OCI-LY1 (cell line): ENCODE measurements around the gene RHEB.

ENCODE experiments used
- H2AFZ ChIP-seq: fragments of 200-600 bp; sonication (generic), shearing (Covaris generic); 2 replicates; pipeline ENCODE4 v1.6.0; 2014; ENCODE audit warnings: antibody characterized with exemption, mild to moderate bottlenecking, low read length
- H3F3A ChIP-seq: fragments of 200-600 bp; sonication (generic), shearing (Covaris generic); 2 replicates; pipeline ENCODE4 v1.6.0; 2014; ENCODE audit warnings: mild to moderate bottlenecking, antibody characterized with exemption, low read length, moderate library complexity; ENCODE audit not compliant: insufficient read depth
- H3K27ac ChIP-seq: fragments of 200-600 bp; sonication (generic); 2 replicates; pipeline ENCODE4 v1.5.1; 2014; ENCODE audit warnings: low read length, mixed run types, mild to moderate bottlenecking, low read depth; ENCODE audit not compliant: poor library complexity, severe bottlenecking
- H3K27me3 ChIP-seq: fragments of 200-600 bp; sonication (generic); 2 replicates; pipeline ENCODE4 v1.6.0; 2014; ENCODE audit warnings: antibody characterized with exemption, mild to moderate bottlenecking, low read length, moderate library complexity; ENCODE audit not compliant: insufficient read depth
- H3K36me3 ChIP-seq: fragments of 200-600 bp; sonication (generic); 2 replicates; pipeline ENCODE4 v1.6.1; 2014; ENCODE audit warnings: mild to moderate bottlenecking, antibody characterized with exemption, low read length, moderate library complexity, mixed read lengths; ENCODE audit not compliant: insufficient read depth
- H3K4me1 ChIP-seq: fragments of 200-600 bp; sonication (generic); 2 replicates; pipeline ENCODE4 v1.5.1; 2014; ENCODE audit warnings: mild to moderate bottlenecking, low read length, moderate library complexity; ENCODE audit not compliant: insufficient read depth, severe bottlenecking
- H3K4me2 ChIP-seq: fragments of 200-600 bp; sonication (generic), shearing (Covaris generic); 2 replicates; pipeline ENCODE4 v1.6.1; 2014; ENCODE audit warnings: low read length
- H3K4me3 ChIP-seq: fragments of 200-600 bp; sonication (generic); 2 replicates; pipeline ENCODE4 v1.5.1; 2014; ENCODE audit warnings: low read length, low read depth, mild to moderate bottlenecking, mixed read lengths; ENCODE audit not compliant: poor library complexity, severe bottlenecking
- H3K79me2 ChIP-seq: fragments of 200-600 bp; shearing (Covaris generic); 2 replicates; pipeline ENCODE4 v1.6.1; 2016; ENCODE audit warnings: mixed run types, low read length, mixed read lengths; ENCODE audit not compliant: insufficient read depth
- H3K9ac ChIP-seq: fragments of 200-600 bp; sonication (generic), shearing (Covaris generic); 2 replicates; pipeline ENCODE4 v1.6.1; 2014; ENCODE audit warnings: mild to moderate bottlenecking, low read length, mixed read lengths
- H3K9me2 ChIP-seq: fragments of 200-600 bp; sonication (generic), shearing (Covaris generic); 2 replicates; pipeline ENCODE4 v1.6.1; 2014; ENCODE audit warnings: low read depth, mild to moderate bottlenecking, low read length, mixed read lengths
- H3K9me3 ChIP-seq: fragments of 200-600 bp; shearing (Covaris generic); 2 replicates; pipeline ENCODE4 v1.6.1; 2014; ENCODE audit warnings: low read length, mixed read lengths
- H4K20me1 ChIP-seq: fragments of 200-600 bp; sonication (generic), shearing (Covaris generic); 2 replicates; pipeline ENCODE4 v1.6.0; 2016; ENCODE audit warnings: mild to moderate bottlenecking, low read length; ENCODE audit not compliant: insufficient read depth
- CTCF ChIP-seq: fragments of 200-600 bp; sonication (generic), shearing (Covaris generic); IDR thresholded peaks from 2 replicates; pipeline ENCODE4 v1.5.1; 2017; ENCODE audit warnings: mild to moderate bottlenecking, antibody characterized with exemption, low read length, moderate library complexity, mixed read lengths
- EZH2 ChIP-seq: fragments of 200-600 bp; sonication (generic), shearing (Covaris generic); IDR thresholded peaks from 2 replicates; pipeline ENCODE4 v1.8.0; 2017; ENCODE audit warnings: borderline replicate concordance, mixed run types, mild to moderate bottlenecking, antibody characterized with exemption, low read length, moderate library complexity, mixed read lengths

The RHEB gene

GRCh38 chr7:151514461-151515275 is 5.0 kb downstream of the RHEB start:
- Histone ChIP-seq H3K4me2 (no peak overlapping the region), H3K4me3 (no peak overlapping the region)

GRCh38 chr7:151513133-151513532 is 6.6 kb downstream of the RHEB start:
- Histone ChIP-seq H3K27me3 (no peaks in the 10 kb centered on the region), H3K9ac (no peak overlapping the region), H4K20me1 (no peaks in the 10 kb centered on the region; the same call in 1 of the 2 replicates), H3K79me2 (peaks cover 100% of the 10 kb centered on the region), H3K36me3 (peaks cover 78% of the 10 kb centered on the region), H3K4me3 (no peak overlapping the region), H3K9me3 (peaks cover 47% of the 10 kb centered on the region), H3K27ac (no peak overlapping the region), H3F3A (no peaks in the 10 kb centered on the region), H3K9me2 (no peaks in the 10 kb centered on the region), H3K4me2 (no peak overlapping the region), H3K4me1 (peaks cover 15% of the 10 kb centered on the region), H2AFZ (no peak overlapping the region)
- TF ChIP-seq EZH2 (no peak), CTCF (no peak)

More at GRCh38 chr7:151514461-151515275, 5.0 kb downstream of the RHEB start:
- no peaks in the 10 kb centered on the region for H3K27me3 ChIP-seq
- peaks cover 15% of the 10 kb centered on the region for H3K4me1 ChIP-seq
- no peaks in the 10 kb centered on the region for H3K9me2 ChIP-seq
- H3K9ac ChIP-seq, result no peak overlapping the region
- no peak for TF ChIP-seq EZH2
- no peak for TF ChIP-seq CTCF
- H3K36me3 ChIP-seq, result peaks cover 70% of the 10 kb centered on the region
- H3K27ac ChIP-seq, result no peak overlapping the region
- H4K20me1 ChIP-seq, result no peaks in the 10 kb centered on the region; the same call in 1 of the 2 replicates
- H3K9me3 ChIP-seq, result peaks cover 47% of the 10 kb centered on the region
- H2AFZ ChIP-seq, result no peak overlapping the region
- H3K79me2 ChIP-seq, result peaks cover 93% of the 10 kb centered on the region
- no peaks in the 10 kb centered on the region for H3F3A ChIP-seq

- Histone ChIP-seq H3K36me3 (peaks cover 72% of the 10 kb centered on the region), H2AFZ (no peak overlapping the region), H3K27me3 (no peaks in the 10 kb centered on the region), H3F3A (no peaks in the 10 kb centered on the region), H3K9ac (no peak overlapping the region), H3K4me3 (no peak overlapping the region), H3K9me2 (no peaks in the 10 kb centered on the region), H3K9me3 (peaks cover 47% of the 10 kb centered on the region), H3K4me2 (no peak overlapping the region), H3K79me2 (peaks cover 100% of the 10 kb centered on the region), H3K4me1 (peaks cover 7% of the 10 kb centered on the region), H3K27ac (no peak overlapping the region), H4K20me1 (no peaks in the 10 kb centered on the region)
- TF ChIP-seq EZH2 (no peak), CTCF (no peak)
Observed at GRCh38 chr7:151512353-151512752, 7.3 kb downstream of the RHEB start.
